Cortex of kidney (tissue), 1 donor: ENCODE results near the gene TRNAU1AP.

ENCODE experiments used
- DNase-seq: peaks from one replicate; lab custom pipeline; 2025; lab: John Stamatoyannopoulos, UW

The TRNAU1AP gene

DNA sequence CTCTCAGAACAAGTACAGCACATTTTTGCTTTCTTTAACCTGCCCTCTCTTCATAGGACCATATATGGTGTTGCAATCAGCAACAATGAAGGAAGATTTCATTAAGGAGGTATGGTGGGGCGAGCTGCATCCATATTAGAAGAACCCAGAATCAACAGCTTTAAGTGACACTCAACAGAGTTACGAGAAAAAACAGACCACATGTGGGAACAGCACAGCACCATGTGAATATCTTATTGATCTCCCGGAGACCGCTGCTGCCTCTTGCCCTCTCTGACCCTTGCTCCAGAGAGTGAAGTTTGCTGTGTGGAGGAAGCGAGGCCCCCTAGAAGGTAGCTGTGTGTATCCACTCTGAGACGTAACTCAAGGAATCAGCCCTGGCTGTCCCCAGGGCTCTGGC, 52.1 kb downstream of the TRNAU1AP start:
- DNase-seq: no peak

DNA sequence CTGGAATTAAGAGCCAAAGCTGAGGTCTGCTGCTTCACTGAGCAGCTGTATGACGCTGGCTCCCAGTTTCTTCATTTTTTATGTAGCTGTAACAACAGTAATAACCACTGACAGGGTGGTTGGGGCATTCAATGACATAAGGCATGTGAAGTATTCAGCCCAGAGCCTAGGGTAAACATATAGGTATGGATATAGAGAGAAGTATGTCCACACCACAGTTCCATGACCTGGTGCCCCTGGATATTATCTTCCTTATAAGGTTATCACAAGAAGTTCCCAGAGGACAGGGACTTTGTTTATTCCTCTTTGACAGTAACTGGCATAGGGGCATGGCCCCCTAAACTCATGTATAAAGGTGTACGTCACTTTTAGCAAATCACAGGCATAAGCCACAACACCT, 53.9 kb downstream of the TRNAU1AP start:
- DNase-seq: no peak

GRCh38 chr1:28613175-28613574, 60.3 kb downstream of the TRNAU1AP start:
- no peak for DNase-seq
